SK-N-SH (cell line): Measurements from ENCODE around the gene ARL8A. TPM values are rescaled to one million over a fixed set of nuclear protein-coding genes. Genes with fewer than 3 reads are reported as not detected.

ENCODE experiments used
- polyA plus RNA-seq, 3 experiments: library from polyadenylated mRNA; depleted of rRNA; stranded (reverse); fragments of >200 nt; gene quantifications; 2 replicates each; pipeline ENCODE4 v1.2.3, GENCODE V29; 2012
- small RNA-seq, 7 experiments: library from RNA; depleted of rRNA; stranded (forward); fragments of <200 nt; gene quantifications; one replicate each; pipeline ENCODE3, GENCODE V24; 2012

The ARL8A gene
- polyA plus RNA-seq, 1 of the 3 experiments (the other 2 are of a cell fraction) = 66.9 TPM

Small RNAs within 50 kb of the gene (small RNA-seq; reads per million reads assigned to genes)
- 0 reads per million in 7 experiments for gene CRIP1P3

Other genes with a start within 250 kb of the ARL8A start
- 2.7 and 4.9 TPM in 2 replicates for gene LMOD1, start 198.2 kb downstream of the ARL8A start, polyA plus RNA-seq (2012; rRNA removed)
- 33.6 and 51.6 TPM in 2 replicates for gene TIMM17A, start 189.2 kb downstream of the ARL8A start, polyA plus RNA-seq (2012; rRNA removed)
- gene RNPEP, start 162.1 kb downstream of the ARL8A start, polyA plus RNA-seq (2012; rRNA removed) = 36.7 and 46.7 TPM in 2 replicates
- 0.10 and 0.11 TPM in 2 replicates for gene ELF3, start 134.2 kb downstream of the ARL8A start, polyA plus RNA-seq (2012; rRNA removed)
- not detected in 2 replicates for gene GPR37L1, start 21.8 kb downstream of the ARL8A start, polyA plus RNA-seq (2012; rRNA removed)
- not detected in 2 replicates for gene PTPN7, start 15.9 kb upstream of the ARL8A start, polyA plus RNA-seq (2012; rRNA removed)
- gene LGR6, start 49.1 kb upstream of the ARL8A start, polyA plus RNA-seq (2012; rRNA removed) = 0.03 TPM in 1 of 2 replicates, not detected in the other
- 72.2 and 88.7 TPM in 2 replicates for gene UBE2T, start 197.2 kb upstream of the ARL8A start, polyA plus RNA-seq (2012; rRNA removed)
- 2.8 and 5.3 TPM in 2 replicates for gene PPP1R12B, start 204.0 kb upstream of the ARL8A start, polyA plus RNA-seq (2012; rRNA removed)